ENCODE measurements around the gene UIMC1.

- TF ChIP-seq CTCF (IDR thresholded peaks at IDR 0.05; ENCODE audit: poor library complexity) (no peak), EZH2phosphoT487 (IDR thresholded peaks at IDR 0.05; ENCODE audit: low read depth, severe bottlenecking, unreplicated experiment) (no peak), EZH2 (IDR thresholded peaks at IDR 0.05; ENCODE audit: borderline replicate concordance) (no peak)
Observed at GRCh38 chr5:176894298-176894697, 112.3 kb downstream of the UIMC1 start.
